GM12878 (cell line): ENCODE measurements around the gene TLE3. TPM values are rescaled to one million over a fixed set of nuclear protein-coding genes. Genes with fewer than 3 reads are reported as not detected.

Experiments
- ATAC-seq: fragments of 200-7000 bp; cut with Tn5 transposase; 3 replicates; pipeline ENCODE4 v1.9.1; 2020; ENCODE audit warnings: mild to moderate bottlenecking, moderate library complexity
- BruUV-seq: library from RNA; stranded (reverse); fragments of 400-500 nt; replicated peaks from 2 replicates; lab custom pipeline; 2021; lab: Mats Ljungman, UMichigan
- CTCF ChIA-PET: fragments of 300-600 bp; sonication (Branson Sonifier 250); formaldehyde crosslinking; extraction: SDS; loops from one replicate; lab custom pipeline; 2021; ENCODE audit warnings: inconsistent platforms; lab: Yijun Ruan, JAX
- POLR2A ChIA-PET: fragments of 350-600 bp; formaldehyde crosslinking; extraction: SDS; loops from one replicate; lab custom pipeline; 2021; ENCODE audit warnings: inconsistent platforms; lab: Charles Lee
- RAD21 ChIA-PET: fragments of 300-600 bp; sonication (Branson Sonifier 250); formaldehyde crosslinking; loops from one replicate; lab custom pipeline; 2023; ENCODE audit warnings: antibody characterized with exemption; ENCODE audit not compliant: unreplicated experiment; lab: Charles Lee
- SMC1A ChIA-PET: fragments of 300-600 bp; sonication (Branson Sonifier 250); formaldehyde crosslinking; loops from one replicate; lab custom pipeline; 2023; ENCODE audit not compliant: unreplicated experiment, uncharacterized antibody; lab: Charles Lee
- DNase-seq: peaks from one replicate; pipeline ENCODE4 v3.0.0-alpha.2; 2011; ENCODE audit warnings: low read depth, low spot score
- FAIRE-seq: peaks from 3 replicates; lab custom pipeline; 2011; peaks lifted over from hg19 to GRCh38; lab: Jason Lieb, UNC
- H2AFZ ChIP-seq: 2 replicates; pipeline ENCODE4 v1.6.0; 2011; ENCODE audit warnings: low read depth, low read length, control low read depth; ENCODE audit not compliant: control insufficient read depth
- H3K27ac ChIP-seq: 2 replicates; pipeline ENCODE4 v1.5.1; 2011; ENCODE audit warnings: control low read depth; ENCODE audit not compliant: control insufficient read depth, insufficient read depth
- H3K27me3 ChIP-seq, 2 experiments: replicated peaks in 1 of 2; 2 replicates each; pipeline versions ENCODE4 v1.6.0 to v1.6.1; 2011; ENCODE audit warnings: low read length in 1 of 2; ENCODE audit not compliant: control insufficient read depth in 2 of 2, insufficient read depth in 2 of 2
- H3K36me3 ChIP-seq, 2 experiments: 2 replicates each; pipeline ENCODE4 v1.5.1; 2011; ENCODE audit warnings: low read length in 1 of 2; ENCODE audit not compliant: control insufficient read depth in 2 of 2, insufficient read depth in 2 of 2
- H3K4me1 ChIP-seq: 2 replicates; pipeline ENCODE4 v1.6.1; 2011; ENCODE audit warnings: mild to moderate bottlenecking, low read length, moderate library complexity, mixed read lengths; ENCODE audit not compliant: control insufficient read depth, insufficient read depth
- H3K4me2 ChIP-seq: 2 replicates; pipeline ENCODE4 v1.6.0; 2011; ENCODE audit warnings: control low read depth; ENCODE audit not compliant: control insufficient read depth, insufficient read depth
- H3K4me3 ChIP-seq: fragments of 200-600 bp; sonication (generic); 2 replicates; pipeline ENCODE4 v1.5.1; 2016
- H3K79me2 ChIP-seq: 2 replicates; pipeline ENCODE4 v1.6.0; 2011; ENCODE audit warnings: low read length; ENCODE audit not compliant: control insufficient read depth, insufficient read depth
- H3K9ac ChIP-seq: 2 replicates; pipeline ENCODE4 v1.8.0; 2011; ENCODE audit warnings: low read length, control low read depth, mixed read lengths; ENCODE audit not compliant: control insufficient read depth, insufficient read depth
- H3K9me3 ChIP-seq: replicated peaks from 3 replicates; pipeline ENCODE4 v1.5.1; 2011; ENCODE audit warnings: mild to moderate bottlenecking, low read length; ENCODE audit not compliant: control insufficient read depth, insufficient read depth
- H4K20me1 ChIP-seq: 2 replicates; pipeline ENCODE4 v1.6.0; 2011; ENCODE audit not compliant: control insufficient read depth, insufficient read depth
- CBFB ChIP-seq: IDR thresholded peaks from 2 replicates; pipeline ENCODE4 v1.6.1; 2016; ENCODE audit warnings: antibody characterized with exemption, low read depth
- EED ChIP-seq: sonication (generic); IDR thresholded peaks from 2 replicates; pipeline ENCODE4 v1.6.1; 2016; ENCODE audit warnings: antibody characterized with exemption, low read depth
- ETV6 ChIP-seq, 2 experiments: fragments of 450-650 bp in 1 of 2; IDR thresholded peaks in 1 of 2; conservative IDR thresholded peaks in 1 of 2; 2 replicates each; pipeline ENCODE4 v1.6.1; 2014; ENCODE audit warnings: antibody characterized with exemption in 1 of 2, borderline replicate concordance in 1 of 2, low read depth in 1 of 2, mild to moderate bottlenecking in 1 of 2, moderate library complexity in 1 of 2
- FOS ChIP-seq: IDR thresholded peaks from 3 replicates; pipeline ENCODE4 v1.6.1; 2011; ENCODE audit warnings: borderline replicate concordance; ENCODE audit not compliant: insufficient read length; ENCODE audit errors: extremely low read depth
- FOXK2 ChIP-seq: fragments of 450-650 bp; IDR thresholded peaks from 2 replicates; pipeline ENCODE4 v1.6.1; 2017; ENCODE audit warnings: mild to moderate bottlenecking, moderate library complexity
- KAT2A ChIP-seq: conservative IDR thresholded peaks from 2 replicates; pipeline ENCODE4 v1.6.1; 2011; ENCODE audit warnings: low read depth, low read length; ENCODE audit not compliant: control insufficient read depth
- NFIC ChIP-seq: IDR thresholded peaks from 2 replicates; pipeline ENCODE4 v1.6.1; 2012; ENCODE audit warnings: low read depth, mild to moderate bottlenecking, inconsistent platforms, low read length, moderate library complexity
- PAX5 ChIP-seq: IDR thresholded peaks from 2 replicates; pipeline ENCODE4 v1.6.1; 2011; ENCODE audit warnings: low read depth, low read length, borderline replicate concordance
- PML ChIP-seq: IDR thresholded peaks from 2 replicates; pipeline ENCODE4 v1.6.1; 2012; ENCODE audit warnings: low read length, inconsistent platforms
- SIN3A ChIP-seq: IDR thresholded peaks from 2 replicates; pipeline ENCODE4 v1.6.1; 2012; ENCODE audit warnings: low read depth, low read length, improper control_type of control experiment
- SMAD1 ChIP-seq: fragments of 450-650 bp; IDR thresholded peaks from 2 replicates; pipeline ENCODE4 v1.6.1; 2018; ENCODE audit warnings: mild to moderate bottlenecking, low read depth; ENCODE audit not compliant: partially characterized antibody
- SMC3 ChIP-seq: IDR thresholded peaks from 2 replicates; pipeline ENCODE4 v1.6.1; 2011; ENCODE audit warnings: low read length, improper control_type of control experiment, borderline replicate concordance
- ZBTB40 ChIP-seq: fragments of 450-650 bp; IDR thresholded peaks from 2 replicates; pipeline ENCODE4 v1.6.1; 2016; ENCODE audit warnings: mild to moderate bottlenecking, moderate library complexity, borderline replicate concordance
- WGBS: methylation state at CpG from one replicate; pipeline ENCODE4 v1.1.6; 2016; ENCODE audit warnings: low lambda C conversion rate; ENCODE audit not compliant: insufficient replicate concordance, insufficient coverage; ENCODE audit errors: missing lambda C conversion rate; 5-methylcytosine and 5-hydroxymethylcytosine counted together
- in situ Hi-C: fragments of 300-500 bp; cut with MboI; formaldehyde crosslinking; loops from 9 replicates; pipeline ENCODE4 v1.14.3; 2018; ENCODE audit warnings: mixed read lengths
- intact Hi-C: fragments of 100-400 bp; cut with micrococcal nuclease; formaldehyde crosslinking; loops from one replicate; pipeline ENCODE4 v1.14.2; 2022; ENCODE audit not compliant: unreplicated experiment
- polyA plus RNA-seq, 11 experiments: library from polyadenylated mRNA; depleted of rRNA in 4 of 11; unstranded in 6 of 11; stranded (reverse) in 5 of 11; fragments of >200 nt; fragmentation: Nextera tagmentation in 4 of 11; fragmentation: Illumina TruSeq in 1 of 11; extraction: Ambion mirVana in 4 of 11; extraction: Trizol in 1 of 11; gene quantifications; 1 replicate in 1 of 11; 2 replicates in 10 of 11; pipeline versions ENCODE4 v1.2.1 to v1.2.3, GENCODE V29; 2011 to 2016; ENCODE audit warnings: inconsistent platforms in 2 of 11, missing spikeins in 2 of 11, low read depth in 1 of 11
- total RNA-seq, 4 experiments: library from RNA; depleted of rRNA in 3 of 4; stranded (reverse); fragments of >200 nt in 3 of 4; fragmentation: Illumina TruSeq in 1 of 4; extraction: Trizol in 1 of 4; gene quantifications; 2 replicates each; pipeline versions ENCODE4 v1.2.1 to v1.2.3, GENCODE V29; 2013 to 2021

Gene TLE3
- total and polyA plus RNA-seq, 10 of the 15 experiments (the other 5 are each of a cell fraction or from before 2014, with no cell fraction given): 1.2 to 65.5 (median 9.7) TPM

- no peak for TF ChIP-seq ZBTB40
- TF ChIP-seq EED: no peak
- no peak for TF ChIP-seq CBFB
- TF ChIP-seq PML: no peak
- TF ChIP-seq FOS: no peak
- no peak for TF ChIP-seq KAT2A
Measured at GRCh38 chr15:70120958-70121623, 23.4 kb upstream of the TLE3 start (continued).

- Histone ChIP-seq H3K27ac (no peak overlapping the region), H2AFZ (no peak overlapping the region), H3K4me3 (no peak overlapping the region), H3K27me3 (no peaks in the 10 kb centered on the region), H3K4me2 (no peak overlapping the region), H3K9me3 (no peaks in the 10 kb centered on the region), H4K20me1 (no peaks in the 10 kb centered on the region; the same call in 1 of the 2 replicates), H3K36me3 (no peaks in the 10 kb centered on the region), H3K4me1 (no peaks in the 10 kb centered on the region), H3K9ac (no peak overlapping the region), H3K79me2 (no peaks in the 10 kb centered on the region)
- FAIRE-seq: no peak
- BruUV-seq: no TSS peak
- WGBS: 57% methylated on average over 5 of the region's 5 CpGs
- no peak for ATAC-seq
- in situ Hi-C loops (no loop called here), intact Hi-C loops (no loop called here)
- CTCF ChIA-PET: no interaction called here
- RAD21 ChIA-PET: interaction anchor here (1.7 kb wide), 1 partner anchor 21 kb away, joined by 7 read pairs; no protein-coding TSS in a partner anchor
- POLR2A ChIA-PET: no interaction called here
- DNase-seq: no peak
- SMC1A ChIA-PET: no interaction called here
- TF ChIP-seq SMC3: no peak
- no peak for TF ChIP-seq SIN3A
- TF ChIP-seq PAX5: no peak
- no peak for TF ChIP-seq NFIC
- no peak for TF ChIP-seq SMAD1
- no peak for TF ChIP-seq FOXK2
- no peak for TF ChIP-seq ETV6 (conservative IDR thresholded peaks at IDR 0.05 in 1 of 2, IDR thresholded peaks at IDR 0.05 in 1 of 2; ENCODE audit: borderline replicate concordance in 1 of 2, low read depth in 1 of 2)
Measured at GRCh38 chr15:70119911-70120508, 22.3 kb upstream of the TLE3 start.
